H1 (cell line): Measurements from ENCODE around the gene EDEM1. TPM values are rescaled to one million over a fixed set of nuclear protein-coding genes. Genes with fewer than 3 reads are reported as not detected.

Experiments used
- CTCF ChIA-PET: fragments of 300-600 bp; sonication (Branson Sonifier 250); formaldehyde crosslinking; loops from one replicate; lab custom pipeline; 2021; ENCODE audit not compliant: partially characterized antibody; lab: Charles Lee
- POLR2A ChIA-PET: fragments of 300-600 bp; sonication (Branson Sonifier 250); formaldehyde crosslinking; loops from one replicate; lab custom pipeline; 2021; ENCODE audit warnings: inconsistent platforms; ENCODE audit not compliant: partially characterized antibody; lab: Charles Lee
- DNase-seq, 2 experiments: peaks; one replicate each; pipeline versions ENCODE4 v3.0.0 to v3.0.0-alpha.2; 2010 to 2022; ENCODE audit warnings: low spot score in 2 of 2, low read depth in 1 of 2, mixed read lengths in 1 of 2
- FAIRE-seq: peaks from 2 replicates; lab custom pipeline; 2011; peaks lifted over from hg19 to GRCh38; lab: Jason Lieb, UNC
- H2AFZ ChIP-seq: 2 replicates; pipeline ENCODE4 v1.8.1; 2012; ENCODE audit warnings: low read length, inconsistent platforms
- H2AK5ac ChIP-seq: 2 replicates; pipeline ENCODE4 v1.6.1; 2013; ENCODE audit warnings: low read depth, low read length
- H2BK120ac ChIP-seq: replicated peaks from 2 replicates; pipeline ENCODE3; 2013; ENCODE audit warnings: low read depth, low read length, inconsistent platforms
- H2BK12ac ChIP-seq: 2 replicates; pipeline ENCODE4 v1.6.1; 2013; ENCODE audit warnings: low read depth, low read length
- H2BK15ac ChIP-seq: 2 replicates; pipeline ENCODE4 v1.6.1; 2013; ENCODE audit warnings: low read length
- H2BK20ac ChIP-seq: 2 replicates; pipeline ENCODE4 v1.6.1; 2013; ENCODE audit warnings: low read length
- H2BK5ac ChIP-seq: 2 replicates; pipeline ENCODE4 v1.6.1; 2013; ENCODE audit warnings: low read depth, low read length
- H3K14ac ChIP-seq: 2 replicates; pipeline ENCODE4 v1.6.1; 2013; ENCODE audit warnings: inconsistent platforms; ENCODE audit not compliant: insufficient read length
- H3K18ac ChIP-seq: 2 replicates; pipeline ENCODE4 v1.6.1; 2013; ENCODE audit warnings: low read length; ENCODE audit errors: extremely low read depth
- H3K23ac ChIP-seq: 2 replicates; pipeline ENCODE4 v1.6.1; 2013; ENCODE audit warnings: inconsistent platforms; ENCODE audit not compliant: insufficient read length
- H3K23me2 ChIP-seq: 2 replicates; pipeline ENCODE4 v1.6.1; 2013; ENCODE audit warnings: low read depth, low read length
- H3K27ac ChIP-seq: 2 replicates; pipeline ENCODE4 v1.6.1; 2011; ENCODE audit warnings: low read depth, low read length, inconsistent platforms
- H3K27me3 ChIP-seq, 4 experiments: replicated peaks in 1 of 4; 1 replicate in 1 of 4; 2 replicates in 3 of 4; pipeline versions ENCODE4 v1.6.1 to v1.8.1; 2011 to 2013; ENCODE audit warnings: low read length in 3 of 4, mild to moderate bottlenecking in 3 of 4, inconsistent platforms in 2 of 4, mixed read lengths in 2 of 4, moderate library complexity in 1 of 4; ENCODE audit not compliant: control insufficient read depth in 3 of 4, insufficient read depth in 3 of 4; ENCODE audit errors: extremely low read depth in 1 of 4
- H3K36me3 ChIP-seq, 4 experiments: 2 replicates each; pipeline versions ENCODE4 v1.6.1 to v1.8.1; 2011 to 2013; ENCODE audit warnings: mild to moderate bottlenecking in 4 of 4, low read length in 3 of 4, moderate library complexity in 2 of 4, control low read depth in 1 of 4, inconsistent platforms in 1 of 4; ENCODE audit not compliant: insufficient read depth in 4 of 4, control insufficient read depth in 2 of 4
- H3K4ac ChIP-seq: replicated peaks from 2 replicates; pipeline ENCODE3; 2013; ENCODE audit warnings: low read length, low read depth, mixed read lengths, inconsistent platforms; ENCODE audit not compliant: insufficient read length
- H3K4me1 ChIP-seq, 4 experiments: replicated peaks in 1 of 4; 1 replicate in 1 of 4; 2 replicates in 3 of 4; pipeline versions ENCODE4 v1.6.1 to v1.8.1; 2011 to 2013; ENCODE audit warnings: low read length in 3 of 4, inconsistent platforms in 2 of 4, mixed read lengths in 1 of 4; ENCODE audit not compliant: insufficient read depth in 4 of 4, control insufficient read depth in 3 of 4
- H3K4me2 ChIP-seq, 2 experiments: 2 replicates each; pipeline versions ENCODE4 v1.6.1 to v1.8.1; 2011 to 2013; ENCODE audit warnings: low read depth in 2 of 2, low read length in 2 of 2, control low read depth in 1 of 2, inconsistent platforms in 1 of 2, mild to moderate bottlenecking in 1 of 2; ENCODE audit not compliant: insufficient read depth in 1 of 2
- H3K4me3 ChIP-seq, 4 experiments: fragments of 200-600, 300-600 bp in 1 of 4; sonication (generic), shearing (Covaris generic), sonication (Bioruptor Twin) in 1 of 4; 2 replicates each; pipeline versions ENCODE4 v1.5.1 to v1.8.1; 2011 to 2016; ENCODE audit warnings: low read length in 4 of 4, low read depth in 3 of 4, control low read depth in 2 of 4, inconsistent platforms in 2 of 4, mild to moderate bottlenecking in 2 of 4, mixed read lengths in 1 of 4, moderate library complexity in 1 of 4; ENCODE audit not compliant: insufficient read depth in 2 of 4; ENCODE audit errors: extremely low read depth in 1 of 4
- H3K56ac ChIP-seq: replicated peaks from 2 replicates; pipeline ENCODE3; 2013; ENCODE audit warnings: low read depth, mild to moderate bottlenecking, mixed read lengths, low read length, inconsistent platforms; ENCODE audit not compliant: insufficient read length
- H3K79me1 ChIP-seq: 2 replicates; pipeline ENCODE4 v1.6.1; 2013; ENCODE audit warnings: low read depth, low read length, control low read depth
- H3K79me2 ChIP-seq, 2 experiments: 2 replicates each; pipeline versions ENCODE4 v1.6.1 to v1.8.1; 2012 to 2013; ENCODE audit warnings: low read length in 2 of 2, mild to moderate bottlenecking in 2 of 2, inconsistent platforms in 1 of 2; ENCODE audit not compliant: insufficient read depth in 2 of 2, control insufficient read depth in 1 of 2
- H3K9ac ChIP-seq, 4 experiments: replicated peaks in 1 of 4; 1 replicate in 1 of 4; 2 replicates in 3 of 4; pipeline versions ENCODE4 v1.6.1 to v1.8.1; 2011 to 2013; ENCODE audit warnings: low read depth in 3 of 4, low read length in 3 of 4, control low read depth in 2 of 4, mild to moderate bottlenecking in 2 of 4, moderate library complexity in 2 of 4, inconsistent platforms in 1 of 4; ENCODE audit errors: extremely low read depth in 1 of 4
- H3K9me3 ChIP-seq, 2 experiments: 2 replicates each; pipeline versions ENCODE4 v1.6.1 to v1.8.1; 2012 to 2013; ENCODE audit warnings: mild to moderate bottlenecking in 2 of 2, moderate library complexity in 2 of 2, control low read depth in 1 of 2, inconsistent platforms in 1 of 2, low read depth in 1 of 2, low read length in 1 of 2, mixed read lengths in 1 of 2; ENCODE audit not compliant: insufficient read depth in 2 of 2
- H4K20me1 ChIP-seq, 2 experiments: replicated peaks in 1 of 2; 2 replicates each; pipeline versions ENCODE3 to v1.8.1; 2011 to 2013; ENCODE audit warnings: inconsistent platforms in 2 of 2, low read length in 2 of 2, mild to moderate bottlenecking in 1 of 2; ENCODE audit not compliant: insufficient read depth in 2 of 2, control insufficient read depth in 1 of 2
- H4K5ac ChIP-seq: 2 replicates; pipeline ENCODE4 v1.6.1; 2013; ENCODE audit warnings: low read length, low read depth, mixed read lengths, inconsistent platforms; ENCODE audit not compliant: insufficient read length
- H4K8ac ChIP-seq: 2 replicates; pipeline ENCODE4 v1.8.0; 2013; ENCODE audit warnings: mild to moderate bottlenecking, moderate library complexity, low read length, inconsistent platforms; ENCODE audit not compliant: insufficient read depth; ENCODE audit errors: extremely low read depth
- H4K91ac ChIP-seq: replicated peaks from 2 replicates; pipeline ENCODE3; 2013; ENCODE audit warnings: low read length, mixed read lengths, inconsistent platforms; ENCODE audit not compliant: insufficient read length
- BACH1 ChIP-seq: IDR thresholded peaks from 2 replicates; pipeline ENCODE4 v1.6.1; 2012; ENCODE audit warnings: low read length, improper control_type of control experiment
- BCL11A ChIP-seq, 2 experiments: IDR thresholded peaks; one replicate each; pipeline ENCODE4 v1.6.1; 2011; ENCODE audit warnings: low read depth in 2 of 2, low read length in 2 of 2, mild to moderate bottlenecking in 2 of 2
- BRCA1 ChIP-seq: IDR thresholded peaks from 2 replicates; pipeline ENCODE4 v1.6.1; 2012; ENCODE audit warnings: low read depth, low read length, improper control_type of control experiment
- E2F6 ChIP-seq: IDR thresholded peaks from 2 replicates; pipeline ENCODE4 v1.6.1; 2012; ENCODE audit warnings: inconsistent platforms
- EP300 ChIP-seq, 2 experiments: IDR thresholded peaks; 1 replicate in 1 of 2; 2 replicates in 1 of 2; pipeline ENCODE4 v1.6.1; 2011 to 2012; ENCODE audit warnings: low read depth in 2 of 2, low read length in 2 of 2, mild to moderate bottlenecking in 2 of 2, borderline replicate concordance in 1 of 2, inconsistent platforms in 1 of 2, moderate library complexity in 1 of 2
- EZH2 ChIP-seq: fragments of 200-600 bp; sonication (generic); IDR thresholded peaks from 2 replicates; pipeline ENCODE4 v1.7.1; 2012; ENCODE audit warnings: low read depth, mild to moderate bottlenecking, moderate library complexity, low read length, inconsistent platforms; ENCODE audit not compliant: severe bottlenecking
- HDAC6 ChIP-seq: IDR thresholded peaks from one replicate; pipeline ENCODE4 v1.7.1; 2012; ENCODE audit warnings: low read depth, mild to moderate bottlenecking, inconsistent platforms, low read length, moderate library complexity
- NANOG ChIP-seq: IDR thresholded peaks from 2 replicates; pipeline ENCODE4 v1.6.1; 2011; ENCODE audit warnings: low read length, low read depth, mild to moderate bottlenecking, inconsistent platforms; ENCODE audit not compliant: insufficient read depth, poor library complexity, severe bottlenecking
- RNF2 ChIP-seq: fragments of 200-900, 300-1000 bp; sonication (generic); IDR thresholded peaks from 2 replicates; pipeline ENCODE4 v1.7.1; 2016; ENCODE audit warnings: borderline replicate concordance, low read depth, mild to moderate bottlenecking, antibody characterized with exemption, low read length; ENCODE audit not compliant: poor library complexity, severe bottlenecking; ENCODE audit errors: missing control alignments
- SAP30 ChIP-seq: fragments of 300-600 bp; sonication (generic); IDR thresholded peaks from 2 replicates; pipeline ENCODE4 v1.7.1; 2012; ENCODE audit warnings: low read length, moderate library complexity, mild to moderate bottlenecking, inconsistent platforms; ENCODE audit not compliant: insufficient read depth, insufficient replicate concordance
- SRF ChIP-seq: IDR thresholded peaks from 2 replicates; pipeline ENCODE4 v1.6.1; 2011; ENCODE audit warnings: mild to moderate bottlenecking, low read depth, low read length, moderate library complexity
- WGBS, 2 experiments: shearing (Covaris generic) in 1 of 2; methylation state at CpG; one replicate each; pipeline versions ENCODE4 v1.1.6 to v1.1.7; 2013 to 2015; ENCODE audit warnings: low lambda C conversion rate in 2 of 2, mixed read lengths in 2 of 2, inconsistent platforms in 1 of 2, low coverage in 1 of 2, missing lambda C conversion rate in 1 of 2; ENCODE audit not compliant: insufficient replicate concordance in 2 of 2, insufficient coverage in 1 of 2, insufficient read length in 1 of 2; ENCODE audit errors: extremely low coverage in 1 of 2, missing lambda C conversion rate in 1 of 2; 5-methylcytosine and 5-hydroxymethylcytosine counted together
- polyA plus RNA-seq, 7 experiments: library from polyadenylated mRNA; depleted of rRNA in 3 of 7; stranded (reverse) in 5 of 7; unstranded in 2 of 7; fragments of >200 nt in 5 of 7; fragments of 200-250 nt in 2 of 7; gene quantifications; 1 replicate in 5 of 7; 2 replicates in 1 of 7; 4 replicates in 1 of 7; pipeline versions ENCODE4 v1.2.1 to v1.2.3, GENCODE V29; 2011 to 2013; ENCODE audit warnings: missing spikeins in 2 of 7, mixed read lengths in 2 of 7
- total RNA-seq: library from RNA; stranded (reverse); fragmentation: NEBNext Ultra II Directional; extraction: Animal tissue kit (Norgen Biotek cat#: 25700); gene quantifications from 2 replicates; pipeline ENCODE4 v1.2.1, GENCODE V29; 2021

EDEM1 gene
- total and polyA plus RNA-seq, 2 of the 8 experiments (the other 6 are each of a cell fraction or from before 2014, with no cell fraction given) = 4.8 to 16.4 TPM

DNA sequence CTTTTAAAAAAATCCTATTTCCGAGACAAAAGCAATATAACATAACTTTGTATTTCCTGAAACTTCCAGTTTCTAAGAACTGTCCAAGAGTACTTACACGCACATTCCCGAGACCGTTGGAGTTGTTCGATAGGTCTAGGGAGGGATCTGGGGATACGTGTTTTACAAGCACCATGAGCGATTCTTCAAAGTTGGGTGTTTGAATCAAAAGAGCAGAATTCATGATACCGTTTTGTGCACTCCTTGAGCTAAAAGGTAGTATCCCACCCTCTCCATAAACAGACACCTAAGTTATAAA is 700 bp upstream of the EDEM1 start:
- H3K36me3 ChIP-seq = no peaks in the 10 kb centered on the region; a peak in 1 of 8 replicates
- no peak overlapping the region for H2BK15ac ChIP-seq
- no peak overlapping the region for H3K18ac ChIP-seq
- H2AFZ ChIP-seq = peak overlapping the region; percentile 89
- no peak overlapping the region for H2BK120ac ChIP-seq
- no peaks in the 10 kb centered on the region for H3K9me3 ChIP-seq
- H3K4me3 ChIP-seq = peak overlapping the region; percentile 50 to 98 (median 78)
- no peak overlapping the region for H3K14ac ChIP-seq
- H2AK5ac ChIP-seq = no peak overlapping the region
- no peak overlapping the region for H2BK5ac ChIP-seq
- peaks cover 0 to 9% (median 5%) of the 10 kb centered on the region in 4 experiments; a peak in 4 of 7 replicates for H3K4me1 ChIP-seq
- no peaks in the 10 kb centered on the region; the same call in 1 of the 2 replicates for H3K79me1 ChIP-seq
- no peak overlapping the region for H3K4ac ChIP-seq
- H4K91ac ChIP-seq = no peak overlapping the region
- H3K56ac ChIP-seq = no peak overlapping the region
- H4K8ac ChIP-seq = no peak overlapping the region
- ChIA-PET CTCF (interaction anchor here (0.8 to 1.6 kb wide), 2 partner anchors 46 to 62 kb away, joined by 3 to 4 read pairs; no protein-coding TSS in a partner anchor), POLR2A (interaction anchor here (1.2 to 7.4 kb wide), 4 partner anchors 9 to 27 kb away, joined by 5 to 46 read pairs (median 8); no protein-coding TSS in a partner anchor)
- H3K9ac ChIP-seq = peak overlapping the region in 1 of 4 experiments; percentile 69; a peak in 4 of 7 replicates
- peak overlapping the region; percentile 88 to 91 for H3K4me2 ChIP-seq
- no peak for TF ChIP-seq SRF
- no peak for TF ChIP-seq RNF2
- TF ChIP-seq BRCA1 = no peak
- TF ChIP-seq EZH2 = no peak
- TF ChIP-seq HDAC6 = no peak
- TF ChIP-seq NANOG = no peak
- TF ChIP-seq E2F6 = no peak
- no peak for TF ChIP-seq BCL11A (IDR thresholded peaks at IDR 0.05; ENCODE audit: low read depth in 2 of 2, low read length in 2 of 2)
- no peak for TF ChIP-seq SAP30
- no peak for TF ChIP-seq BACH1
- TF ChIP-seq EP300 (IDR thresholded peaks at IDR 0.05; ENCODE audit: borderline replicate concordance in 1 of 2, low read depth in 2 of 2, low read length in 2 of 2) = no peak
- TF ChIP-seq, all 59 proteins: peak for 0
- peaks cover 0 to 6% (median 0%) of the 10 kb centered on the region in 4 experiments; a peak in 1 of 7 replicates for H3K27me3 ChIP-seq
- H4K20me1 ChIP-seq = peaks cover 4 to 7% of the 10 kb centered on the region in 2 experiments
- H2BK12ac ChIP-seq = no peak overlapping the region; the same call in 1 of the 2 replicates
- H3K27ac ChIP-seq = no peak overlapping the region
- FAIRE-seq = no peak
- DNase-seq = no peak
- 27% methylated on average over 8 of the region's 8 CpGs; no CpG with 5 or more reads in 1 of the 2 experiments for WGBS, 2 experiments
- no peak overlapping the region for H3K23ac ChIP-seq
- H4K5ac ChIP-seq = no peak overlapping the region
- H2BK20ac ChIP-seq = no peak overlapping the region
- H3K23me2 ChIP-seq = peaks cover 13% of the 10 kb centered on the region
- H3K79me2 ChIP-seq = peaks cover 2 to 34% of the 10 kb centered on the region in 2 experiments; a peak in 2 of 4 replicates
